Measurements from ENCODE around the gene JAG2.

JAG2 gene

DNA sequence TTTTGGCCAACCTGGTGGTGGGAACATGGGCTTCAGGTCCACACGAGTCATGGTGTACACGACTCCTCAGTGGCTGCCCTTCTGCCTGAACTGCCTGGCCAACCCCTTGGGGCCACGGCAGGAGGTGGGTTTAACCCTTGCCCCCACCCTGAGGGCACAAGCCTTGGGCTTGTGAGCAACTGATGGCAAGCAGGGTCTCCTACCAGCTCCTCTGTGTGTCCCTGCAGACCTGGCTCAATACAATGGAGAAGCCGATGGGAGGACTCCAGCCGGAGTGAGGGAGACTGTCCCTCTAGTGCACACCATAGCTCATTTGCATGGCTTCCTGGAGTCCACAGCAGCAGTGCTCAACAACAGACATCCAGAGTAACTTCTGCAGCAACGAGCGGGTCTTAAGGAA, 28.0 kb downstream of the JAG2 start:
- no peaks in the 10 kb centered on the region for H3K36me3 ChIP-seq (ENCODE audit: control insufficient read depth in 1 of 2, insufficient read depth in 2 of 2, low read length in 2 of 2)
- no peak overlapping the region for H3K9ac ChIP-seq (ENCODE audit: low read depth in 1 of 2, low read length in 2 of 2)
- no peak overlapping the region for H3K4me3 ChIP-seq (ENCODE audit: low read depth in 1 of 2, low read length in 2 of 2)
- no peaks in the 10 kb centered on the region for H3K27me3 ChIP-seq (ENCODE audit: control insufficient read depth in 1 of 2, insufficient read depth in 2 of 2, low read length in 2 of 2)
- H3K9me3 ChIP-seq (ENCODE audit: control insufficient read depth in 1 of 2, low read length in 2 of 2) = peaks cover 7 to 10% of the 10 kb centered on the region in 2 donors
- H3K4me1 ChIP-seq (ENCODE audit: control insufficient read depth in 1 of 2, insufficient read depth in 2 of 2, low read length in 2 of 2) = no peaks in the 10 kb centered on the region
- no peak overlapping the region for H3K27ac ChIP-seq (ENCODE audit: low read depth, low read length)

DNA sequence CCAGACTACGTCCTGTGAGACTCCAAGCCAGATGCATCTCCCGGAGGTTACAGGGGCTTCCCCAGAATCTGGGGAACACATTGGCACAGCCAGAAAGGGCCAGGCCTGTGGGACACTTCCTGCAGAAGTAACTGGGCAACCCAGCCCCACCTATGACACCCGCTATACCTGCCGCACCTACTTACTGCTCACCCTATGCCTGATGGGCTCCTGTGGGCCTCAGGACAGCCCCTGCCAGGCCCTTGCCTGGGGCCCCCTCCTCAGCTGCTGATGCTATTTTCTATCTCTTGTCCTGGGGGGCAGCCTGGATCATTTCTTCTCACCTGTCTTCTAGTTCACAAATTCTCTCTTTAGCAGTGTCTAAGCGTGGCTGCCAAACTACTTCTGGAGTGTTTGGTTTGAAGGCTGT, 28.7 kb downstream of the JAG2 start:
- Histone ChIP-seq H3K4me3 (ENCODE audit: low read depth in 1 of 2, low read length in 2 of 2) (no peak overlapping the region), H3K36me3 (ENCODE audit: control insufficient read depth in 1 of 2, insufficient read depth in 2 of 2, low read length in 2 of 2) (no peaks in the 10 kb centered on the region), H3K27ac (ENCODE audit: low read depth, low read length) (no peak overlapping the region), H3K9ac (ENCODE audit: low read depth in 1 of 2, low read length in 2 of 2) (no peak overlapping the region), H3K9me3 (ENCODE audit: control insufficient read depth in 1 of 2, low read length in 2 of 2) (peaks cover 7 to 10% of the 10 kb centered on the region in 2 donors), H3K4me1 (ENCODE audit: control insufficient read depth in 1 of 2, insufficient read depth in 2 of 2, low read length in 2 of 2) (no peaks in the 10 kb centered on the region), H3K27me3 (ENCODE audit: control insufficient read depth in 1 of 2, insufficient read depth in 2 of 2, low read length in 2 of 2) (no peaks in the 10 kb centered on the region)

DNA sequence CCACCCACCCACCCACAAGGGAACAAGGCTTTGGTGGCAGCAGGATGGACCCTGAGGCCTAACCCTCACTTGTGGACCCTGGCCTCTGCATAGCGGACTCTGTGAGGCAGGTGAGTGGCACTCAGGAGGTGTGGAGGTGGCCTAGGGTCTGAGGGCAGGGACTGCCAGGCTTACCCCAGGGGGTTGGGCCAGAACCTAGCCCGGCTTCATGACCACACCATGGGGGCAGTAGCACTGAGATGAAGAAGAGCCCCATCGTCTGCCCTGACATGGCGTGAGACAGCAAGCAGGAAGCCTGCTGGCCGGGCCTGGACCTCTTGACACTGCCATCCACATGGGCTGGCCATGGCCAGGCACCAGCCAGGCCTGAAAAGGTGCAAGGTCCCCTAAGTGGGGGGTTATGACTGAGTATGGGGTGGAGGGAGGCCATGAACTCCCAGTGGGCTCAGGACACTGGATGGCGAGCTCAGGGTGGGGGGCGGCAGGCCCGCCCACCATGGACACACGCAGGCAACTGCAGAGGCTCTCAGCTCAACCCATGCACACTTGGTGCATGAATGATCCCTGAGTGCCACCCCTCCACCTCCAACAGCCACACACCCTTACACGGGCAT, 29.3 kb downstream of the JAG2 start:
- Histone ChIP-seq H3K36me3 (ENCODE audit: control insufficient read depth in 1 of 2, insufficient read depth in 2 of 2, low read length in 2 of 2) (no peaks in the 10 kb centered on the region), H3K4me1 (ENCODE audit: control insufficient read depth in 1 of 2, insufficient read depth in 2 of 2, low read length in 2 of 2) (no peaks in the 10 kb centered on the region), H3K27me3 (ENCODE audit: control insufficient read depth in 1 of 2, insufficient read depth in 2 of 2, low read length in 2 of 2) (no peaks in the 10 kb centered on the region), H3K27ac (ENCODE audit: low read depth, low read length) (no peak overlapping the region), H3K9me3 (ENCODE audit: control insufficient read depth in 1 of 2, low read length in 2 of 2) (peaks cover 7 to 10% of the 10 kb centered on the region in 2 donors), H3K4me3 (ENCODE audit: low read depth in 1 of 2, low read length in 2 of 2) (no peak overlapping the region), H3K9ac (ENCODE audit: low read depth in 1 of 2, low read length in 2 of 2) (no peak overlapping the region)

DNA sequence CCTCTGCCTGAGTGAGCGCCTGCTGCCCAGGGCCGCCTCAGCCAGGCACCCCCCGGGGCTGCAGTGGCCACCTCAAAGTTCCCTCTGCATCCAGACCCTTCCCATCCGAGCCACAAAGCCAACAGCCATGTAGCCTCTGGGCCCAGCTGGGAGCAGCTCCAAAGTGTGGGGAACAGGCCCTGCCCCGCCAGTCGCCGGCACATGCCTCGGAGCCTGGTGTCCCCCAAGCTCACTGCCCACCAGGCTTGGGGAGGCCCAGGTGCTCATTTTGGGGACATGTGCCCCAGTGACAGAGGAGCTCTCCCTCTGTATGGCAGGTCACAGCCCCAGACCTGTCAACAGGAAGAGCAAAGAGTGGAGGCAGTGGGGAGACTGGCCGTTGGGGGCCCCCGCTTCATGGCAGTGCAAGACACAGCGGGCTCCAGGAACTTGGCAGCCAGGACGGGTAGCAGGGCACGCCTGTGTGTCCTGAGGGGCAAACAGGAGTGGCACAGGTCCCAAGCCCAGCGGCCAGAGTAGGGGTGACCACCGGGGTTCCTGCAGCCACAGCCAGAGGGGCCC, 29.9 kb downstream of the JAG2 start:
- H3K36me3 ChIP-seq (ENCODE audit: control insufficient read depth in 1 of 2, insufficient read depth in 2 of 2, low read length in 2 of 2) = no peaks in the 10 kb centered on the region
- no peaks in the 10 kb centered on the region for H3K27me3 ChIP-seq (ENCODE audit: control insufficient read depth in 1 of 2, insufficient read depth in 2 of 2, low read length in 2 of 2)
- H3K9me3 ChIP-seq (ENCODE audit: control insufficient read depth in 1 of 2, low read length in 2 of 2) = peaks cover 7 to 10% of the 10 kb centered on the region in 2 donors
- H3K27ac ChIP-seq (ENCODE audit: low read depth, low read length) = no peak overlapping the region
- H3K9ac ChIP-seq (ENCODE audit: low read depth in 1 of 2, low read length in 2 of 2) = no peak overlapping the region
- H3K4me1 ChIP-seq (ENCODE audit: control insufficient read depth in 1 of 2, insufficient read depth in 2 of 2, low read length in 2 of 2) = no peaks in the 10 kb centered on the region
- no peak overlapping the region for H3K4me3 ChIP-seq (ENCODE audit: low read depth in 1 of 2, low read length in 2 of 2)

DNA sequence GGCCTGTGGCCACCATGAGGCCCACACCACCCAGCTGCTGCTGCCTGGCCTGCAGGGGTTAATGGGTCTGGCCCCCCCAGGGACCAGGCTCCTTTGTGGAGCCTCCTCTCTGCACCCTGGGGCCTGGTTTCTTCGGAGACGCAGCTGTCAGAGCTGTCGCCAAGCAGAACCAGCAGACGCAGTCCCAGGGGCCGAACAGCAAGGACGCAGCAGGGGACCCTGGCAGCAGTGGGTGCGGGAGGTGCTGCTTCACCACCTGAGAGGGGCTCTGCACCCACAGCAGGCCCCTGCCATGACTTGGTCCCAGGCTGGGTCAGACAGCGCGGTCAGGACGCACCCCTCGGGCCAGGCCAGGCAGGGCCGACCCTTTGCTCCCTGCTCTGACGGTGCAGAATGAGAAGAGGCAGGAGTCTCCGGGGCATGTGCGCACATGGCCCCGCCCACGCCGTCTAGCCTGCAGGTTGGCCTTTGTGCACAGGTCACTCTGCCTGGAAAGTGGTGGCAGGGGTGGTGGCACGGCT, 30.5 kb downstream of the JAG2 start:
- no peaks in the 10 kb centered on the region for H3K27me3 ChIP-seq (ENCODE audit: control insufficient read depth in 1 of 2, insufficient read depth in 2 of 2, low read length in 2 of 2)

DNA sequence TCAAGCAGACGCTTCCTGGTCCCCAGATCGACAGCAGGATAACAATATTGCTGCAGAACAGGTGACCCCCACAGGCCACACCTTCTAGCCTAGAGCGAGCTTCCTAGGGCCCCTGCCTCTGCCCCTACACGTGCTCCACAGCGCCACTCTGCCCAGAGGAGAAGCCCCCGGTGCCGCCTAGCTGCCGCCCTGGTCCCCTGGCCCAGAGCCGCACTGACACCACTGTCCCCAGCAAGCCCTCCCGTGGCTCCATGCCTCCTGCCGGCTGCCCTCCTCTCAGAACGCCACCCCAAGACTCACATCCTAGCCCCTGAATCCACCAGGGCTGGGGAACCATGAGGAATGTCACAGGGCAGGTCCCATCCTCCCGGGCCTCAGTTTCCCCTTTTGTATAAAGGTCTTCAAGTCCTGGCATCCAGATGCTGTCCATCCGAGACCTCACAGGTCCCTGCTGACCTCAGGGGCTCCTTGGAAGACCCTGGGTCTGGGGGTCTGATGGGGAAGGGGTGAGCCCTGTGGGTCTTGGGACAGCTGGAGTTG, 31.0 kb downstream of the JAG2 start:
- H3K36me3 ChIP-seq (ENCODE audit: control insufficient read depth in 1 of 2, insufficient read depth in 2 of 2, low read length in 2 of 2) = no peaks in the 10 kb centered on the region
- no peak overlapping the region for H3K4me3 ChIP-seq (ENCODE audit: low read depth in 1 of 2, low read length in 2 of 2)
- H3K27me3 ChIP-seq (ENCODE audit: control insufficient read depth in 1 of 2, insufficient read depth in 2 of 2, low read length in 2 of 2) = no peaks in the 10 kb centered on the region
- H3K4me1 ChIP-seq (ENCODE audit: control insufficient read depth in 1 of 2, insufficient read depth in 2 of 2, low read length in 2 of 2) = no peaks in the 10 kb centered on the region
- no peak overlapping the region for H3K9ac ChIP-seq (ENCODE audit: low read depth in 1 of 2, low read length in 2 of 2)
- no peak overlapping the region for H3K27ac ChIP-seq (ENCODE audit: low read depth, low read length)
- peaks cover 7 to 10% of the 10 kb centered on the region in 2 donors for H3K9me3 ChIP-seq (ENCODE audit: control insufficient read depth in 1 of 2, low read length in 2 of 2)

More for the DNA sequence above, 30.5 kb downstream of the JAG2 start:
- no peak overlapping the region for H3K9ac ChIP-seq (ENCODE audit: low read depth in 1 of 2, low read length in 2 of 2)
- no peaks in the 10 kb centered on the region for H3K4me1 ChIP-seq (ENCODE audit: control insufficient read depth in 1 of 2, insufficient read depth in 2 of 2, low read length in 2 of 2)
- no peak overlapping the region for H3K27ac ChIP-seq (ENCODE audit: low read depth, low read length)
- peaks cover 7 to 10% of the 10 kb centered on the region in 2 donors for H3K9me3 ChIP-seq (ENCODE audit: control insufficient read depth in 1 of 2, low read length in 2 of 2)
- H3K36me3 ChIP-seq (ENCODE audit: control insufficient read depth in 1 of 2, insufficient read depth in 2 of 2, low read length in 2 of 2) = no peaks in the 10 kb centered on the region
- H3K4me3 ChIP-seq (ENCODE audit: low read depth in 1 of 2, low read length in 2 of 2) = no peak overlapping the region

DNA sequence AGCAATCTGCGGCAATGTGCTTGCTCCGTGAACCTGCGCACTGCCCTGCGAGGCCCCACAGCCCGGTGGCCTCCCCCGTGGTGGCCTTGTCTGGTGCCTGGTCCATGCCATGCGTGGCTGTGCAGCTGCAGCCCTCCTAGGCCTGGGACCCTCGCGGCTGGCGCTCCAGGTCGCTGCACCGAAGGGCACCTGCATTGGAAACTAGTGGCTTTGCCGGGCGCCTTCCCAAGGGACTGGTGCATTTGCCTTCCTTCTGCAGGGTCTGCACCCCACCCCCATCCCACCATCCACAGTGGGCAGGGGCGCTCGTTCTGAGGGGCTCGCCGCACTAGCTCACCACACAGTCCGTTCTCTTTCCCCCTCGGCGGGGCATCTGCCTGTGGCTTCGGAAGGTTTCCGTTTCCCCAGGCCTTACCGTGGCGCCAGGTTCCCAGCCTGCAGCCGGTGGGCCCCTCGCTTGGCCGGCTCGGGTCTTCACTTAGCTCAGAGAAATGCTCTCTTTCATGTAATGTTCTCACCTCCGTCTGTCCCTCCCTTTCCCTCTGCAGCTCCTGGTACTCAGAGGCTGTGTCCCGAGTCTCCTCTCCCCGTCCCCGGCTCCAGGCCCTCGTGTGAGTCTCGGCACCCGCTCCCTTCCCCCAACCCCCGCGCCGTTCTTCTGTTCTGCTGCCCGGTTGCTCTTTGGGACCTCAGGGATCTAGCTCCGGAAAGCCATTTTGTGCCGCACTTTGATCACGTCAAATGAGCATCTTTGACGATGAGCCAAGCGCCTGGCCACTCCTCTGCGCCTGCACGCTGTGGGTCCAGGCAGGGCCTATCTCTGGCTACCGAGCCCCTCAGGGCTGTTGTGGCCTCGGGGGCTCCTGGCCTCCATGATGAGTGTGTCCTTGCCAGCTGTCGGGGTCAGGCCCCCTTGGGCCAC, 31.9 kb downstream of the JAG2 start:
- H3K27ac ChIP-seq (ENCODE audit: low read depth, low read length) = no peak overlapping the region
- no peaks in the 10 kb centered on the region for H3K27me3 ChIP-seq (ENCODE audit: control insufficient read depth in 1 of 2, insufficient read depth in 2 of 2, low read length in 2 of 2)

DNA sequence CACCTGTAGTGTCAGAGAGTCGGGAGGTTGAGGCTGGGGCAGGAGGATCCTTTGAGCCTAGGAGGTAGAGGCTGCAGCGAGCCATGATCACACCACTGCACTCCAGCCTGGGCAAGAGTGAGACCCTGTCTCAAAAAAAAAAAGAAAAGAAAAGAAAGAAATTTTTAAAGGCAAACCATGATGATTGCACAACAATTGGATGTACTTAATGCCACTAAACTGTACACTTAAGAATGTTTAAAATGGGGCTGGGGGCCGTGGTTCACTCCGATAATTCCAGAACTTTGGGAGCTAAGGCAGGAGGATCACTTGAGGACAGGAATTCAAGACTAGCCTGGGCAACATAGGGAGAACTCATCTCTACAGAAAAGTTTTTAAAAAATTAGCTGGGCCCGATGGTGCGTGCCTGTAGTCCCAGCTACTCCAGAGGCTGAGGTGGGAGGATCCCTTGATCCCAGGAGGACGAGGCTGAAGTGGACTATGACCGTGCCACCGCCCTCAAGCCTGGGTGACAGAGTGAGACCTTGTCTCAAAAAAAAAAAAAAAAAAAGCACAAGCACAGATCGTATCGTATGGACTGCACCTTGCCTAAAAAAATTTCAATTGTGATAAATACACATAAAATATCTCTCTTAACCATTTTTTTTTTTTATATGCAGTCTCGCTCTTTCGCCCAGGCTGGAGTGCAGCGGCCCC, 32.7 kb downstream of the JAG2 start:
- Histone ChIP-seq H3K9me3 (ENCODE audit: control insufficient read depth in 1 of 2, low read length in 2 of 2) (peaks cover 10 to 11% of the 10 kb centered on the region in 2 donors), H3K4me1 (ENCODE audit: control insufficient read depth in 1 of 2, insufficient read depth in 2 of 2, low read length in 2 of 2) (no peaks in the 10 kb centered on the region), H3K27ac (ENCODE audit: low read depth, low read length) (no peak overlapping the region)

More for the DNA sequence above, 31.9 kb downstream of the JAG2 start:
- Histone ChIP-seq H3K36me3 (ENCODE audit: control insufficient read depth in 1 of 2, insufficient read depth in 2 of 2, low read length in 2 of 2) (no peaks in the 10 kb centered on the region), H3K4me3 (ENCODE audit: low read depth in 1 of 2, low read length in 2 of 2) (no peak overlapping the region), H3K9me3 (ENCODE audit: control insufficient read depth in 1 of 2, low read length in 2 of 2) (peaks cover 7 to 10% of the 10 kb centered on the region in 2 donors), H3K9ac (ENCODE audit: low read depth in 1 of 2, low read length in 2 of 2) (no peak overlapping the region), H3K4me1 (ENCODE audit: control insufficient read depth in 1 of 2, insufficient read depth in 2 of 2, low read length in 2 of 2) (no peaks in the 10 kb centered on the region)

DNA sequence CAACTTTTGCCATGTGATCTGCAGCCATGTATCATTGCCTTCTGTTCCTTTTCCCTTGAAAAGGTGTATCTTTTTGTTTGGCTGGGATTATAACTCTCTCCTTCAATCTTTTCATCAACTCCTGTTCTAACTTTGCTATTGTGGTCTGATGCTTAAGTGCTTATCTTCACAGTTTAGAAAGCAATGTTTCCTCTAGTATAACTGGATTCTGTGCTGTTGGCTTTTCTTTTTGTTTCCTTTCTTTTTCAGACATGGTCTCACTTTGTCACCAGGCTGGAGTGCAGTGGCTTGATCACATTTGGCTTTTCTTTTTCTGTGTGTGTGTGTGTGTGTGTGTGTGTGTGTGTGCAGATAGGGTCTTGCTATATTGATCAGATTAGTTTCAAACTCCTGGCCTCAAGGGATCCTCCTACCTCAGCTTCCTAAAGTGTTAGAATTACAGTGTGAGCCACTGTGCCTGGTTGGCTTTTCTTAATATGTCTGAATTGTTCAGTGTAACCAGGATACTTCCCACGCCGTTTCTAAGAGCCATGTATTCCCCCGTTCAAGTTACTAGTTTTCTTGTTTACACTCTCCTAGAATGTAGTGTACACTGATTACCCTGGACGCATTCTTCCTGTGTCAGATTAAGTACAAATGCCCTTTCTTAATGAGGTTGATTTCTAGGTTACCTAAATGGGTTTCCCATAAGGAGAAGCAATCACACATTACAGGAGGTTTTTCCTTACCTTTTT, 35.5 kb downstream of the JAG2 start:
- Histone ChIP-seq H3K4me1 (ENCODE audit: control insufficient read depth in 1 of 2, insufficient read depth in 2 of 2, low read length in 2 of 2) (no peaks in the 10 kb centered on the region), H3K36me3 (ENCODE audit: control insufficient read depth in 1 of 2, insufficient read depth in 2 of 2, low read length in 2 of 2) (no peaks in the 10 kb centered on the region), H3K27ac (ENCODE audit: low read depth, low read length) (no peak overlapping the region), H3K9ac (ENCODE audit: low read depth in 1 of 2, low read length in 2 of 2) (no peak overlapping the region), H3K4me3 (ENCODE audit: low read depth in 1 of 2, low read length in 2 of 2) (no peak overlapping the region), H3K9me3 (ENCODE audit: control insufficient read depth in 1 of 2, low read length in 2 of 2) (peaks cover 0 to 4% of the 10 kb centered on the region in 2 donors), H3K27me3 (ENCODE audit: control insufficient read depth in 1 of 2, insufficient read depth in 2 of 2, low read length in 2 of 2) (no peaks in the 10 kb centered on the region)

More for the DNA sequence above, 32.7 kb downstream of the JAG2 start:
- no peak overlapping the region for H3K9ac ChIP-seq (ENCODE audit: low read depth in 1 of 2, low read length in 2 of 2)
- no peaks in the 10 kb centered on the region for H3K27me3 ChIP-seq (ENCODE audit: control insufficient read depth in 1 of 2, insufficient read depth in 2 of 2, low read length in 2 of 2)
- H3K36me3 ChIP-seq (ENCODE audit: control insufficient read depth in 1 of 2, insufficient read depth in 2 of 2, low read length in 2 of 2) = no peaks in the 10 kb centered on the region
- H3K4me3 ChIP-seq (ENCODE audit: low read depth in 1 of 2, low read length in 2 of 2) = no peak overlapping the region

Measured in duodenal mucosa (tissue), 2 donors.